ENCODE measurements around the gene ATP8B1. TPM values are rescaled to one million over a fixed set of nuclear protein-coding genes. Genes with fewer than 3 reads are reported as not detected.

ATP8B1 gene
- total and polyA plus RNA-seq, 2 donors (not counting 3 experiments of a cell fraction or from before 2014, with no cell fraction given) = 49.3 to 100 TPM

GRCh38 chr18:57768537-57769326 is 34.4 kb downstream of the ATP8B1 start:
- POLR2A ChIA-PET = interaction anchor here (0.6 to 1.3 kb wide), 4 partner anchors 15 to 33 kb away, joined by 3 to 4 read pairs (median 3); no protein-coding TSS in a partner anchor
- FAIRE-seq (peak; percentile 78), DNase-seq (ENCODE audit: low read depth, low spot score) (peak; percentile 82)
- Histone ChIP-seq H3K79me2 (ENCODE audit: control insufficient read depth, insufficient read depth, low read length) (peaks cover 46% of the 10 kb centered on the region), H4K20me1 (replicated peaks; ENCODE audit: control insufficient read depth, extremely low read depth, insufficient read depth, low read length) (no peaks in the 10 kb centered on the region), H3K36me3 (ENCODE audit: control insufficient read depth in 2 of 2, extremely low read depth in 1 of 2, insufficient read depth in 2 of 2, low read length in 2 of 2) (peaks cover 2 to 3% of the 10 kb centered on the region in 2 experiments), H3K27me3 (ENCODE audit: control insufficient read depth in 2 of 2, insufficient read depth in 2 of 2, low read length in 2 of 2) (no peaks in the 10 kb centered on the region), H3K9me1 (replicated peaks; ENCODE audit: control insufficient read depth, extremely low read depth, insufficient read depth, low read length) (no peaks in the 10 kb centered on the region), H2AFZ (ENCODE audit: low read depth, low read length) (no peak overlapping the region), H3K4me3 (replicated peaks in 1 of 3; ENCODE audit: insufficient read depth in 1 of 3, low read depth in 1 of 3, low read length in 3 of 3) (no peak overlapping the region), H3K9ac (replicated peaks; ENCODE audit: extremely low read depth, insufficient read depth, low read length) (no peak overlapping the region), H3K4me1 (ENCODE audit: control insufficient read depth, extremely low read depth, insufficient read depth, low read length) (peaks cover 38% of the 10 kb centered on the region), H3K9me3 (replicated peaks; ENCODE audit: control insufficient read depth, insufficient read depth, low read length) (no peaks in the 10 kb centered on the region), H3K27ac (ENCODE audit: insufficient read depth, low read depth, low read length) (peak overlapping the region; percentile 11), H3K4me2 (ENCODE audit: insufficient read depth, low read length) (peak overlapping the region; percentile 7)
- dilution Hi-C loops (cut with MboI; ENCODE audit: extremely low pct_ligation_motif_present, low sequenced_read_pairs) = no loop called here
- CTCF ChIA-PET = interaction anchor here (0.9 to 2.4 kb wide), 8 partner anchors 9 to 94 kb away, joined by 3 to 8 read pairs (median 4); no protein-coding TSS in a partner anchor
- TF ChIP-seq JUN (IDR thresholded peaks at IDR 0.05; ENCODE audit: borderline replicate concordance, insufficient read depth, insufficient read length, low read depth) (peak; percentile 26), FOS (IDR thresholded peaks at IDR 0.05; ENCODE audit: borderline replicate concordance, insufficient read depth, low read length) (peak; percentile 28), GATA2 (IDR thresholded peaks at IDR 0.05; ENCODE audit: insufficient read depth, insufficient read length, low read depth, low read length) (peak; percentile 47), POLR2AphosphoS5 (IDR thresholded peaks at IDR 0.05; ENCODE audit: insufficient read depth, low read depth, low read length) (no peak)
- intact Hi-C loops (cut with micrococcal nuclease) = no loop called here
- TSS peak; percentile 39 for BruUV-seq (replicated peaks)

All from endothelial cell of umbilical vein (primary cell).